CD4-positive, alpha-beta T cell treated with Interleukin-12 subunit alpha and Interleukin-12 subunit beta, for 1 hour (primary cell): Measurements from ENCODE around the gene ARHGAP24.
"Not testable (repeated sequence)": the region's sequence is repeated elsewhere in the genome, so short reads cannot be mapped to it uniquely, and the experiment has no call there.

Experiments used
- DNase-seq: peaks from one replicate; pipeline ENCODE4 v3.0.0-alpha.2; 2020

The ARHGAP24 gene

DNA sequence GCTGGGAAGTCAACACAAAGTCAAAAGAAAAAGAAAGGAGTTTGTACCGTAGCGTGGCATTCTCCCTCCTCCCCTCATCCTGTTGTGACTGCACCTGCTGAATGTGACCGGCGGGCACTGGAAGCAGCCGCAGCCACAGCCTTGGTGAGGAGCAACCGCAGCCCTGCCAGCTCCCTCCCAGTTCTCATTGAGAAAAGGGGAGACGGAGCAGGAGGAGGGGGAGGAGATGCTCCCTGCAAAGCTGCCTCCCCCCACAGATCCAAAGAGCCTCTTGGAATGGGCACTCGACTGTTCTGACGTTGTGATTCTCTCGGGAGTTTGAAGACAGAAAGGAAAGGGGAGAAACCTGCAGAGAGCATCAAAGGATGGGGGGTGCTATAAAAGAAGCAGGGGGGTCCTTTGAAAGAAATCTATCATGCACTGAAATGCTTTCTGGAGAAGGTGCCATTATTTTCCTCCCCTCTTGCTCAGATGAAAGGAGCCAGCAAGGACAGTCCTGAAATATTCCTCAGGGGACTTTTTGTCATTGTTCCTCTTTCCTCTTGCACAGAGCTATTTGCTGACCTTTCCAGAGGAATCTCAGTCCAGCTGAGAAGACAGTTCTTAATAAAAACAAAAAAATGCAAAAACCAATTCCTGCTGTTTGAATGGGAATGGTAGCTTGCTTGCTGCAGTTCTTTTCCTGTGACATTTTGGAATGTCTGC lies 455.2 kb downstream of the ARHGAP24 start:
- DNase-seq = no peak

DNA sequence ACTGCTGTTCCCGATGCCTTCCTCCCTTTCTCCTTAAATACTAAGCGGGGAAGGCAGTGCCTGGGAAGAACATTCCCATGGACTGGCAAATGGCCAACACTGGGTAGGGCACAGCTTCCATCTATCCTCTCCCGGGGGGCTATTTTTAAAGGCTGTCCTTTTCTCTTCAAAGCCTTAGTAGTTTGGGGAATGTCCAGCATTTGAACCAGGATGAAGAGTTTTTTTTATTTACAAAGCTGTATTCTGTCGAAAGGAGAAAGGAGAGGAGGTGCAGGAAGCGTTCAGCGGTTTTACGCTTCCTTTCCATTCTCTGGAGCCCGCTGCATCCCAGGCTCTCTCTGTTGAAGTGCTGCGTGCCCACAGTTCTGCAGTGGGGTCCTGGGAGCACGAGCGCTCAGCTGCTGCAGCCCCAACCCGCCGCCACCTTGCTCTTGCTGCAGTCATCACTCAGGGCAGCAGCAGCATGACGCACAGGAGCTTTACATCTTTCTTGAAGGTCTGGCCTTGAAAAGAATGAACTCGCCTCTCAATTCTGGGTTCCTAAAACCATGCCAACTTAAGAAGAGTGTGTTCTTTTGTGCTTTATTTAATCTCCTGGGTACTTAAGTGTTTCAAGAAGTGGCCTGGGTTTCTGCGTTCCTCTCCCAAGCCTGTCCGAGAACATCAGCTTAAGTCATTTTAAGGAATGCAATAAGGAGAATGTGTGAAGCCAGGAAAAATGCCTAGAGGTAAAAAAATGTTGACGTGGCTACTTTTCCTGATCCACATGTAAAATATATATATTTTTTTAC lies 457.7 kb downstream of the ARHGAP24 start:
- no peak for DNase-seq

DNA sequence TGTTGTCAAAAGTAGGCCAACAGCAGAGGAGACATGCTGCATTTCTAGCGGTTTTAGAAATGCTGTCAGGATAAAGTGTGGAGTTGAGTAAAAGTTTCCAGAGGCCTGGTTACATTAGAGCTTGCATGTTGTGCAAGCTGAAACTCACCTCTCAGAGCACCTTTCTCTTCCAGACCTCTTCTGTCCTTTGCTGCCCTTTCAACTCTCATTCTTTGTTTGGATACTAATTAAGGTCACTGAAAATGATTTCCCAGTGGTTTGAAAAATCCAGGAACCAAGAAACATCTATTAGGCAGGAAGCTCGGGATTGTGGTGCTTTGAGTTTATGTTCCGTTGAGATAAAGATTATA lies 458.3 kb downstream of the ARHGAP24 start:
- DNase-seq = no peak

DNA sequence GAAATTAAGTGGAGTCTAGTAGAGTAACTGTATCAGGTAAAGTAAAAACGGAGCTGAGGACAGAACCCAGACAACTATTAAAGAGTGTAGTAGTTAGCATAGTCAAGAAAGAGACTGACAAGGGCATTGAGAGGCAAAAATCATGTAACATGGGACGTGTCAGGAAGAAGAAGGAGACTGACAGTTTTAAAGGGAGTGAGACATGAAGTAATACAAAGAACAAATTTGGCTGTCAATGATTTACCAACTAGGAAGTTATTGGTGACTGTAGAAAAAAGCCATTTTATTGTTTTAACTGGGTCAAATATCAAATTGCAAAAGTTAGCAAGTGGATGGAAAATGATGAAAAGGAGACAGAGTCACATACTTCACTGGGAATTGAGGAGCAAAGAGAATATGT lies 462.6 kb downstream of the ARHGAP24 start:
- DNase-seq = no peak

DNA sequence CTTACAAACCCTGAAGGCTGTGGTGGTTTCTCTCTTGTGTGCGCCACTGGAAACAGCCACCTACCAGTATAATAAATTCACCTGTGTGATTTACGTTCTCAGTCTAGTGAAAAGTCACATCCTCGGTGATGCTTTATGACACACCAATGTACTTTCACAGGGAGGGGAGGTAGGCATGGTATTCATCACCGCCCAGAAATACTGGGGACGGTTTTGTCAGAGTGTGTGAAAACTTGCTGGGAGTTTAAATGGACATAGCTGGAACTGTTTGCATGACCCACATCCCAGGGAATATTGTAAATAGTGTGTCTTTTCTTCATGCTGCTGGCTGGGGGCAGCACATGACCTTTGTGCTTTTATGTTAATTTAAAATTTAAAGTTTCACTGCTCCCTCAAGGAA lies 463.1 kb downstream of the ARHGAP24 start:
- no peak for DNase-seq

DNA sequence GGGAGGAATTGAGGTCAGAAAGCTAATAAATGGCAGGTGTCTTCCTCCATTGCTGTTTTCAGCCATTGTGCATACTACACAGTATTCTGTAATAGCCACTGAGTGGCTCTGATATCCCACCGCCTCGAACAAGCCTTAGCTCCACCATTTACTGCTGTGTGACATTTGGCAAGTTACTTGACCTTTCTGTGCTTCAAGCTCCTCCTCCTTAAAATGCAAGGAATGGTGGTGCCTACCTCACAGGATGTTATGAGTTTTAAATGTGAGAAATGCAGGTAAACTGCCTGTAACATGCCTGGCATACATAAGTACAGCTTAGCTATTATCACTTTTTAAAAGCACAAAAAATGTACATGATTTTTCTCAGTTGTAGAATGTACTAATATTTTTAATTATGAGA lies 464.0 kb downstream of the ARHGAP24 start:
- DNase-seq = no peak

DNA sequence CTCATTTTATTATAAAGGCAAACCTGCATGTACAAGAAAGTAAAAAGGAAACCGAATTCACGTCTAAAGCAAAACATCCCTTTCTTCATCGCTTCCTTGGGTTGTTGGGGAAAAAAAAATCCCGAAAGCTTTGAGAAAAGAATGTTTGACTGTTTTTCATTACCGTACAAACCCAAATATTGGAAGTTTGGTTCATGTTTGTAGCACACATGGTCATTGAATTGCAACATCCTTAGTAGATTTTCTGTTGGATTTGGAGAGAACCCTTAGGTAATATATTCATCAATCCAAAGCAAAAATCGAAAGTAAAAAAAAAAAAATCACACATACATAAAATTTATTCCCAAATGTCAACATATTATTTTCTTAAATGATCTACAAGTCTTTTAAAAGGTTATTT lies 464.6 kb downstream of the ARHGAP24 start:
- no peak for DNase-seq

DNA sequence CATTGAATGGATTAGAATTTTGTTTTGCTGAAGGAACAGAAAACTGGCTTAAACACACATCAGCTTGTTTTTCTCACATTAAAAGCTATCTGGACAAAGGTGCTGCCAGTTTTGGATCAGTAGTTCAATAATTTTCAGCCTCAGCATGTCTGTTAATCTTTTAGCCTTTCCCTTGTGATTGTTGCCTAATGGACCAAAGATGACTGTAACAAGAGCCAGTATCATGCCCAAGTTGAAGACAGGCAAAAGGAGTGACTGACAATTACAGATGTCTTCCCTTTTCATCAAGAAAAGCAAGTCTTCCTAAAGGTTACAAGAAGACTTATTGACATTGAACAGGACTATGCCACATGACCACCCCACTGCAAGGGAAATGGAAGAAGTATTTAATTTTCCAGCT lies 465.2 kb downstream of the ARHGAP24 start:
- no peak for DNase-seq

DNA sequence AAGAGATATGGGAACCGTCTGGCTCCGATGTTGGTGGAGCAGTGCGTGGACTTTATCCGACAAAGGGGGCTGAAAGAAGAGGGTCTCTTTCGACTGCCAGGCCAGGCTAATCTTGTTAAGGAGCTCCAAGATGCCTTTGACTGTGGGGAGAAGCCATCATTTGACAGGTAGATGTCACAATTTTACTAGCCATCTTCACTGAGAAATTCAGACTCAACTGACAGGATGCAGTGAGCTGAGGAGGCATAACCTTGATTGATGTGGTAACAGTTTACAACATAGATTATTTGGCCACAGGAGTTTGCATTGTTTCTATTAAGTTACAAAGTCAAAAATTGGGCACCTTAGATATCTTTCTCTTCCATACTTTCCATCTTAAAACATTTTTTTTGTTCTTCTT lies 467.2 kb downstream of the ARHGAP24 start:
- DNase-seq = no peak

DNA sequence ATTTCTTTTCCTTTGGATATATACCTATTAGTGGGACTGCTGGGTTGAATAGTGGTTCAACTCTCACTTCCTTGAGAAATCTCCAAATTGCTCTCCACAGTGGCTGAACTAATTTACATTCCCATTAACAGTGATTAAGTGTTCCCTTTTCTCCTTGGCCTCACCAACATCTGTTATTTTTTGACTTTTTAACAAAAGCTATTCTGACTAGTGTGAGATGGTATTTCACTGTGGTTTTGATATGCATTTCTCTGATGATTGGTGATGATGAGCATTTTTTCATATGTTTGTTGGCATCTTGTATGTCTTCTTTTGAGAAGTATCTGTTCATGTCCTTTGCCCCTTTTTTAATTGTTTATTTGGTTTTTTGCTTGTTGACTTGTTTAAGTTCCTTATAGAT lies 471.9 kb downstream of the ARHGAP24 start:
- DNase-seq = no peak

DNA sequence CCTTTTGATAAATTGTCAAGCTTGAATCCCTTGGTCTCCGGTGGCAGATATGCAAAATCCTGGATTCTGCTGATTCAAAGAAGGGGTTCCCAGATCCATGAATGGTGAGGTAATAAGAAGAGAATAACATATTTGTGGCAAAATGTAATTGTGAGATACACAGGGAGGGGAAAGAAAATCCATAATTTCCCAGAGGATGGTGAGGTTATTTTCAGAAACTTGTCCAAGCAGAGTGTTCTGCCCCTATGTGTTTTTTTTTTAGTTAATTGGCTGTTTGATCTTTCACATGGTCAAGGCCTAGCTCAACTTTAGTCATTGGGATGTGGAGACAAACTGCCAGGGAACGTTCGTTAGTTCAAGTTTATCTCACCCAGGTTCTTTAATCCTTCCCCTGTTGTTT lies 476.1 kb downstream of the ARHGAP24 start:
- DNase-seq = no peak

DNA sequence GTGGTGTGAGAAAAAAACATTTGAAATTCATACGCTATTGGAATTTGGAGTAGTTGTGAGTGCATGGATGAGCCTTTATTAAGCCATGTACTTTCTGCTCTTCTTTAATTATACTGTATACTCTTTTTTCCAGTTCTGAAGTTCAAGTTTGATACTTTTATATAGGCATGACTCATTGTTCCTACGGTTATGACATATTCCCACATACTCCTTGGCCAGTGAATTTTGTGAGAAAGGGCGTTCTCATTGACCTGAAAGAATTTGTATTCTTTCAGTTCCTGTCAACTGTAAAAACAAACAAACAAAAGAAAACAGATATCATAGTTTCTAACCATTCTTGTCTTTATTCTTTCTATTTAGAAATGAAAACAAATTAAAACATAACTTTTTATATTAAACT lies 477.6 kb downstream of the ARHGAP24 start:
- DNase-seq = no peak

DNA sequence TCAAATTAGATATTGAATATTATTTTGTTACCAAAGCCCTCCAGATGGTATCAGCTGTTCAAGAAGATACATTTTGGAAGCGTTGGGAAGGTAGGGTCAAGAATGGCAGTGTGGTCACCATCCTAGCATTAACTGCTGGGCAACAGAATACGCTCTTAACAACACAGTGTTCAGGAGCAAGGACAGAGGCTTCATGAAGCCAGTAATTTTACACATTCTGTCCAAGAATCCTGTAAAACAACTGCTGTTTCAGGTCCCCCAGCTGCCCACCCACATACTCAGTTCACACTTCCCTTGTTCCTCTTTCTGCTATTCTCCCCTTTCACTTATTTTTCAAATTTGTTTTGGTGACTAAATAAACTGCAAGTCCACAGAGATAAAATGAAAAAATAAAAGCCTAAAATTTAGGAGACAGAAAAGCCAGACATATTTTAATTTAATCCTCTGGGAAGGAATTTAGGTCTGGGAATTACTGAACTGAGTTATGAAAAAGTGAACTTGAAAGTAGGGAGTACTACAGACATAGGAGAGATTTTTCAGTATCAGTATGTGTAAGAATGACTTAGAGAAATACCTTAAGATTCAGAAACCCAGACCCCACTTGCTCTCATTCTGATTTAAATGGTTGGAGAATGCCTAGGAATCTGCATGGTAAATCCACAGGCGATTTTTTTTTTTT lies 478.2 kb downstream of the ARHGAP24 start:
- no peak for DNase-seq

DNA sequence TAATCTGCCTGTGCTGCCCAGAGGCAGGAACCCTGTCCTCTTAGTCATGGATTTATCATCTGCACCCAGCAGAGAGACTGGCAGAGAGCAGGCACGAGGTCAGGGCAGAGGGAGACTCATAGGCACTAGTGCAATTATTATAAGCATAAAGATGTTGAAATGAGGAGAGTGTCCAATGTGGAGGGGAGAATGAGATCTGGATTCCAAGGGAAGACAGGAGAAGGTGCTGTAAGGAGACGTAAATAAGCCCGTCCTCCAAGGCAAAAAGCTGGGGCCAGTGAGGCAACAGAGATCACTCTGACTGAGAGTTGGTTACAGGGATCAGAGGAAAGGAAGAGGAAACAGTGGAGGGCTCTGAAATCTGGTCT lies 478.7 kb downstream of the ARHGAP24 start:
- DNase-seq = no peak

DNA sequence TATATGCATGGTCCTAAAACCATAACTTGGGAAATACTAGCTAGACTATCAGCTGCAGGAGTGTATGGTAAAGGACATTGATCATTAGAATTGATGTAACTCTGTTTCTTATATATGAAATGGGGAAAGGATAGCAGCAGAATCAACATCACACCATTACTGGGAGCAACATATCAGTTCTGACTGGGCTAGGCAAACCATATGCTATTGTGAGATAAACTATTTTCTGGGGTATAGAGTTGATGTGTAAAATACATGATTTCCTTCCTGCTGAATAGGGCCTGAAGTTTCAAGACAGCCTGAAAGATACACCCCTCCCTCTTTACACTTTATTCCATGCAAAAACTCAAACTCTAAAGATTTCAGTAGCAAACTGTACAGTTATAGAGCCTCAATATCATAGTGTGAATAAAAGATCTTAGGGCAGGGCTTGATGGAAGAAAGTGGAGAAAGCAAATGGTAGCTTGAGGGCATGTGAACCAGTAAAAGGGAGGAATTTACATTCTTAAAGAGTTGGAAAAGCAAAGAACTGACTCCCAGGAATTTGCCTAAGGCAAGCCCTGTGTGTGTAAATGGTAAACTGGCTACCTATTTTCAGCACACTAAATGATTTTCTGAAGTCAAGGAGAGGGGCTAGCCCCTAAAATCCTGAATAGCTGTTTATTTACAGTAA lies 480.8 kb downstream of the ARHGAP24 start:
- no peak for DNase-seq

DNA sequence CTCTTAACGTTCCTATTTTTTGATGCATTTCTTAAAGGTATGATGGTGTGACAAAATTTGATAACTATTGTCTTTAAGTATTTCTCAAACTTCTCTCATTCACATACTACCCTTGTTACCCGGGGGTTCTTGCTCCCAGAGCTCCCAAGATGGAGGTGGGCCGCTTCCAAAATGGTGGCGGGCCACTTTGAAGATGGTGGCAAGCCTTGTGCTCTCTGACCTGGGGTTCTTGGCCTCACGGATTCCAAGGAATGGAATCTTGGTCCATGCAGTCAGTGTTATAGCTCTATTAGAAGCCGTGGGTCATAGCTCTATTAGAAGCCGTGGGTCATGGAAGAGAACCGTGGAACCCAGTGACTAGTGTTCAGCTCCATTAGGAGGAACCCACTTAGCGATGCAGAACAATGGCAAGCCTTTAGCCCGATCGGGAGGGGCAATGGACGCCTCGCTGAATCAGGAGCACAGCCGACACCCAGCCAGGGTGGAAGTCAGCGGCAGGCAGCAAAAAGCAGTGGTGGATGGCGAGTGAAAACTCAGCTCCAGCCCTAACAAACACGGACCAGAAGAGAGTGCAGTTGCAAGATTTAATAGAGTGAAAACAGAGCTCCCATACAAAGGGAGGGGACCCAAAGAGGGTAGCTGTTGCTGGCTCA lies 481.5 kb downstream of the ARHGAP24 start:
- no peak for DNase-seq

DNA sequence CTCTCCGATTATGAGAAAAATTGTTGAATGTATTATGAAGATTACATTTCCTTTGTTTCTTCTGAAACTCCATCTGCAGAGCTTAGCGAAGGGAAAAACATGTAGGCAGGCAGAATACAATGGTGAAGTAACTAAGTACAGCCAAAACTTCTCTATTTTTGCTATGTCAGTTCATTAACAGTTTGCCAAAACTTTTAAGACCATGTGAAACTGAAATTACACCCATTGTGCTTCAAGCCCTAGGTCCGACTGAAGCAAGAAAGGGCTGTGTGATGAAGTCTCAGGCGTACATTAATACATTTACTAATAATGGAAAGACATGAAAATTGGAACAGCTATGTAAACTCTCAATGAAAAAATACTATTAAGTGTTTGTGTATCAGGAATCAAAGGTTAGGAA lies 486.9 kb downstream of the ARHGAP24 start:
- DNase-seq = no peak

DNA sequence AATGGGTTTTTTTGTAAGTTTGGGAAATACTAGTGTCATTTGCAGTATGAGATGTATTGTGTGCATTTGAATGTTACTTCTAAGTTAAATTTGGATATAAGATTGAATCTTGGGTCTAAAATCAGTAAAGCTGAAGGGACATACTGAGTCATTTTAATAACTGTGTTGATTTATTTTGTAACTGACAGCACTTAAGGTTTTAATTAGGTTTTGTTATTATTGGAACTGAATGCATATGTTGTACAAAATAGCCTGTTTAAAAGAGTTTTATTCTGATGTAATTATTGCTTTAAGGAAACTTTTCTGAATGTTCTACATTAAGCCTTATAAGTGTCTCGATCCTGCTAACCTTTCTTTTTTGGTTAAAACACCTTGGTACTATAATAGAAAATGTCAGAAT lies 488.3 kb downstream of the ARHGAP24 start:
- no peak for DNase-seq

DNA sequence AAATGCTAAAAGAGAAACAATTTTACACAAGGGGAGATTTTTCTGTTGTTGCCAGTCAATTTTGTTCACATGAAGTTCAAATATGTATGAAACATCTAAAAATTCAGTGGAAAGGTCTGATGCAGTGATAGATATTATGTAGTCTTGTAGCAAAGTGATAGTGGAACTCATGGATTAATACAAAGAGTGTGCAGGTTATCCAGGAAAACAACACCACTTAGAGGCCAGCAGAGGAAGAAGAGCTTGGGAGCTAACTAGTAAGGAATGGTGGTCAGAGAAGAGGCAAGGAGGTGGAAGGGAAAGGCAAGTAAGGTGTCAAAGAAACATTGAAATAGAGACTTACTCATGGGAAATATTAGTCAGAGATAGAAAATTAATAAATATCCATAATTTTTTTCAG lies 489.3 kb downstream of the ARHGAP24 start:
- no peak for DNase-seq

DNA sequence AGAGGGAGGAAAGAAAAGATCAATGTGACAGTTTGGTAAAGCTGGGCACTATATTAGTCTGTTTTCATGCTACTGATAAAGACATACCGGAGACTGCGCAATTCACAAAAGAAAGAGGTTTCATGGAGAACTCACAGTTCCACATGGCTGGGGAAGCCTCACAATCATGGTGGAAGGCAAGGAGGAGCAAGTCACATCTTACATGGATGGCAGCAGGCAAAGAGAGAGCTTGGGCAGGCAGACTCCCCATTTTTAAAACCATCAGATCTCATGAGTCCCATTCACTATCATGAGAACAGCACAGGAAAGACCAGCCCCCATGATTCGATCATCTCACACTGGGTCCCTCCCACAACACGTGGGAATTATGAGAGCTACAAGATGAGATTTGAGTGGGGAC lies 490.1 kb downstream of the ARHGAP24 start:
- not testable (repeated sequence) for DNase-seq

DNA sequence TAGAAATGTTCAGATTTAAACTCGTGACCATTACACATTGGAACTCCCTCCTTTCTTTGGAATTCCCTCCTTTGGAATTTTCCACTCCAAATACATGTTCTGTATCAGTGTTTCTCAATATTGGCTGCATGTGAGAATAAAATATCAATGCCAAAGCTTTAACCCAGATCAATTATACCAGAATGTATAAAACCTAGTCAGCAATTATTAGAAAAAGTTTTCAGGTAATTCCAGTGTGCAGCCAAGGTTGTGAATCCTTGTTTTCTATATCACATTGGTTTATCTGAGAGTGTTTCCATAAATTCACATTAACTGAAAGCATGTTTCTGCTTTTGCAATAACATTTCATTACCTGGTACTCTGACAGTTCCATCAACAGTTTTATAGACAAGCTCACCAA lies 490.6 kb downstream of the ARHGAP24 start:
- no peak for DNase-seq

DNA sequence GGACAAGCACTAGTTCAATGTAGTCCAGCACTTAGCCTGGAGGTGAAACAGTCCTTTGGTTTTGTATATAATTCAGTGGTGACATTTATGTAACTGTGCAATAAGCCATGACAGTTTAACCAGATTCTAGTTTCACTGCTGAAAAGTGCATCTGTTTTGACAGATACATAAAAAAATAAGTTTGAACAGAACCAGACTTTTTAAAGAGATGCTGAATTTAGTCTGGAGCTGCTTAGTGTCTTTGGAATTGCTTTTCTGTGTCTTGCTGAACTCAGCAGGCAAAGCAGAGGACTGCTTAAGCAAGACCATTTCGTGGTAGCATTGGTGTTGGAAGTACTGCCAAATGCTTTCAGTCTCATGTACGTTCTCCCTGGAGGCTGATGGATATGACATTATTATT lies 491.4 kb downstream of the ARHGAP24 start:
- DNase-seq = no peak

DNA sequence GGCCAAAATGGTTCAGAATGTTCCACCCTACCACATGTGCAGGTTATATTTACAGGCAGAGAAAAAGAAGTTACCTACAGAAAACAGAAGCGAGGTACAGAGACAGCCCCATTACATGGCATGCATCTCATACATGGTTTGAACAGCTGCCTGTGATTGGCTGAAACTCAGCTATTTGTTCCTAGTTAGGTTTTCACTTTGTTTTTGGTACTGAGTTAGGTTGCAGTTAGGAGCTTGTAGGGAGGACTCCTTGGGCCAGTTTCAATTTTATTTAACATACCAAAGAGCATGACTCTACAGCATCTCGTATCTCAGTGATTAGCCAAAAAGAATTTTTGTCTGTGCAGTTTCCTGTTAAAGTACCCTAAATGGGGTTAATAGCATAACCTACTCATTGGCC lies 492.9 kb downstream of the ARHGAP24 start:
- no peak for DNase-seq
